Measurements from ENCODE around the gene GNB5. TPM values are rescaled to one million over a fixed set of nuclear protein-coding genes. Genes with fewer than 3 reads are reported as not detected.
"Not testable (repeated sequence)": the region's sequence is repeated elsewhere in the genome, so short reads cannot be mapped to it uniquely, and the experiment has no call there.

GNB5 gene
- total RNA-seq, 1 experiment from 2014 or later: 26.0 TPM

DNA sequence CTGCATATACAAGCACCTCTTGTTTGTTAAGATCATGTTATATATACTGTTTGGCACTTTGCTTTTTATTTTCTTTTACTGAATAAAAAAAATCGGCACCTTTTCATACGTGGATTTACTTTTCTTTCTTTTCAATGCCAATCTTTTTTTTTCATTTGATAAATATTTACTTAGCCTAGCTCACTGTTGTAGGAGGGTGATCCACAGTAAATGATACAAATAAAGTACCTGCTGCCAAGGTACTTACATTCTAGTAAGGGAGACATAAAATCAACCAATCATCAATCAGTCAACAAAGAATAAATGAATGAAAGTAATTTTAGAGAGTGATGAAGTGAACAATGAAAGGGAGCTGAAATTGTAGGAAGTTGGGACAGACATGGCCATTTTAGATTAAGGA lies 18.3 kb downstream of the GNB5 start:
- POLR2A ChIA-PET (ENCODE audit: unreplicated experiment): no interaction called here

DNA sequence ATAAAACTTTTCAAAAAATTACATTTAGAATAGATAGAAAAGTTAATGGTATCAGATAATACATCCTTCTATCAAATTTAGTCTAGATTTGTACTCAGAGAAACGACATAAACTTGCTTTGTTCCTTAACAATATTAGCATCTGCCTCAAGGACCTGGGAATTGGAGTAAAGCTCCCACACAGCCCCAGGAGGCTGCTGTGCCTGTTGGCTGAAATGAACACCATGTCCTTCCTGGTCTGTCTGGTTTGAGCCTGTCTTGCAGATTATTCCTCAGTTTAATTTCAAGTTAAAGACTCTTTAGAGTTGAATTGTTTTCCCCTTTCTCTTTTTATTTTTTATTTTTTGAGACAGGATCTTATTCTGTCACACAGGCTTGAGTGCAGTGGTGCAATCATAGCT lies 19.4 kb downstream of the GNB5 start:
- no peaks in the 10 kb centered on the region for H3F3A ChIP-seq (ENCODE audit: insufficient read depth, low read depth)
- no peak overlapping the region for H2AFZ ChIP-seq
- H3K27ac ChIP-seq: no peak overlapping the region
- no peaks in the 10 kb centered on the region for H4K20me1 ChIP-seq (ENCODE audit: insufficient read depth)
- ChIA-PET CTCF (no interaction called here), POLR2A (ENCODE audit: unreplicated experiment) (no interaction called here)
- no peaks in the 10 kb centered on the region for H3K9me3 ChIP-seq (ENCODE audit: insufficient read depth, low read depth)
- H3K79me2 ChIP-seq (ENCODE audit: low read depth): no peaks in the 10 kb centered on the region
- intact Hi-C loops (cut with micrococcal nuclease; ENCODE audit: unreplicated experiment): no loop called here
- H3K4me2 ChIP-seq: no peak overlapping the region
- TF ChIP-seq, protein P1, sequence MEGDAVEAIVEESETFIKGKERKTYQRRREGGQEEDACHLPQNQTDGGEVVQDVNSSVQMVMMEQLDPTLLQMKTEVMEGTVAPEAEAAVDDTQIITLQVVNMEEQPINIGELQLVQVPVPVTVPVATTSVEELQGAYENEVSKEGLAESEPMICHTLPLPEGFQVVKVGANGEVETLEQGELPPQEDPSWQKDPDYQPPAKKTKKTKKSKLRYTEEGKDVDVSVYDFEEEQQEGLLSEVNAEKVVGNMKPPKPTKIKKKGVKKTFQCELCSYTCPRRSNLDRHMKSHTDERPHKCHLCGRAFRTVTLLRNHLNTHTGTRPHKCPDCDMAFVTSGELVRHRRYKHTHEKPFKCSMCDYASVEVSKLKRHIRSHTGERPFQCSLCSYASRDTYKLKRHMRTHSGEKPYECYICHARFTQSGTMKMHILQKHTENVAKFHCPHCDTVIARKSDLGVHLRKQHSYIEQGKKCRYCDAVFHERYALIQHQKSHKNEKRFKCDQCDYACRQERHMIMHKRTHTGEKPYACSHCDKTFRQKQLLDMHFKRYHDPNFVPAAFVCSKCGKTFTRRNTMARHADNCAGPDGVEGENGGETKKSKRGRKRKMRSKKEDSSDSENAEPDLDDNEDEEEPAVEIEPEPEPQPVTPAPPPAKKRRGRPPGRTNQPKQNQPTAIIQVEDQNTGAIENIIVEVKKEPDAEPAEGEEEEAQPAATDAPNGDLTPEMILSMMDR (conservative IDR thresholded peaks at IDR 0.05): no peak
- TF ChIP-seq EZH2 (IDR thresholded peaks at IDR 0.05; ENCODE audit: low read depth): no peak
- H3K27me3 ChIP-seq (ENCODE audit: insufficient read depth, low read depth): no peaks in the 10 kb centered on the region
- H3K36me3 ChIP-seq (ENCODE audit: low read depth): no peaks in the 10 kb centered on the region
- no peak for DNase-seq
- H3K4me1 ChIP-seq (replicated peaks; ENCODE audit: insufficient read depth): no peaks in the 10 kb centered on the region
- BruUV-seq (replicated peaks): no TSS peak
- no peaks in the 10 kb centered on the region for H3K9me2 ChIP-seq (ENCODE audit: insufficient read depth)
- H3K4me3 ChIP-seq: no peak overlapping the region

More for the DNA sequence above, 18.3 kb downstream of the GNB5 start:
- no peak overlapping the region for H3K27ac ChIP-seq
- intact Hi-C loops (cut with micrococcal nuclease; ENCODE audit: unreplicated experiment): no loop called here
- H3K4me3 ChIP-seq: no peak overlapping the region
- no peaks in the 10 kb centered on the region for H3K36me3 ChIP-seq (ENCODE audit: low read depth)
- TF ChIP-seq EZH2 (IDR thresholded peaks at IDR 0.05; ENCODE audit: low read depth): no peak
- TF ChIP-seq, protein P1 (conservative IDR thresholded peaks at IDR 0.05): no peak
- DNase-seq: no peak
- H4K20me1 ChIP-seq (ENCODE audit: insufficient read depth): no peaks in the 10 kb centered on the region
- H3F3A ChIP-seq (ENCODE audit: insufficient read depth, low read depth): no peaks in the 10 kb centered on the region
- no peak overlapping the region for H3K4me2 ChIP-seq
- H2AFZ ChIP-seq: no peak overlapping the region
- no peaks in the 10 kb centered on the region for H3K27me3 ChIP-seq (ENCODE audit: insufficient read depth, low read depth)
- no peaks in the 10 kb centered on the region for H3K4me1 ChIP-seq (replicated peaks; ENCODE audit: insufficient read depth)
- H3K9me2 ChIP-seq (ENCODE audit: insufficient read depth): no peaks in the 10 kb centered on the region
- CTCF ChIA-PET: interaction anchor here (0.7 kb wide), 1 partner anchor 8 kb away, joined by 3 read pairs; no protein-coding TSS in a partner anchor
- H3K79me2 ChIP-seq (ENCODE audit: low read depth): no peaks in the 10 kb centered on the region
- BruUV-seq (replicated peaks): no TSS peak
- H3K9me3 ChIP-seq (ENCODE audit: insufficient read depth, low read depth): no peaks in the 10 kb centered on the region

DNA sequence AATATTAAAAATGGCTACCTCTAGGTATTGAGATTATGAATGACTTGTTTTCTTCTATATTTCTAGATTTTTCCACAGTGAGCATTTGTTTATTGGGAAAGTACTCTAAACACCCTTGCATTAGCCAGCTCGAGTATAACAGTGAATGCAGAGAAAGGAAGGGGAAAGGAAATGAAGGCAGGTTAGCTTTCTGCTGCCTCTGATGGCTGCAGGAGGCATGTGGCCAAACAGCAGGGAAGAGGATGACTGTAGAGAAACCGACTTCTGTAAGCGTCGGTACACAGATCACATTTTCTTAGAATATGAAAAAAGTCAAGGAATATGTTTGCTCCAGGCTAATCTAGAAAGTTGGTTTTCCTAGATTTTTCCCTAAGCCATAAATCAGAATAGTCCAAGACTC lies 19.8 kb downstream of the GNB5 start:
- ChIA-PET CTCF (no interaction called here), POLR2A (ENCODE audit: unreplicated experiment) (interaction anchor here (0.6 kb wide), 1 partner anchor 391 kb away, joined by 3 read pairs; no protein-coding TSS in a partner anchor)
- intact Hi-C loops (cut with micrococcal nuclease; ENCODE audit: unreplicated experiment): no loop called here

DNA sequence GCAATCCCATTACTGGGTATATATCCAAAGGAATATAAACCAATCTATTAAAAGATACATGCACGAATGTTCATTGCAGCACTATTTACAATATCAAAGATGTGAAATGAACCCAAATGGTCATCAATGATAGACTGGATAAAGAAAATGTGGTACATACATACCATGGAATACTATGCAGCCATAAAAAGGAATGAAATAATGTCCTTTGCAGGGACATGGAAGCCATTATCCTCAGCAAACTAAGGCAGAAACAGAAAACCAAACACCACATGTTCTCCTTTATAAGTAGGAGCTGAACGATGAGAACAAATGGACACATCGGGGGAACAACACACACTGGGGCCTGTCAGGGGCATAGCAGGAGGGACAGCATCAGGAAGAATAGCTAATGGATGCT lies 21.0 kb downstream of the GNB5 start:
- DNase-seq; H3K9me2 ChIP-seq (ENCODE audit: insufficient read depth); H3K4me1 ChIP-seq (replicated peaks; ENCODE audit: insufficient read depth); H3K4me2 ChIP-seq; H4K20me1 ChIP-seq (ENCODE audit: insufficient read depth); H3K9me3 ChIP-seq (ENCODE audit: insufficient read depth, low read depth); H2AFZ ChIP-seq; BruUV-seq (replicated peaks); POLR2A ChIA-PET (ENCODE audit: unreplicated experiment); CTCF ChIA-PET; H3K4me3 ChIP-seq; H3K79me2 ChIP-seq (ENCODE audit: low read depth); intact Hi-C loops (cut with micrococcal nuclease; ENCODE audit: unreplicated experiment); H3K36me3 ChIP-seq (ENCODE audit: low read depth); H3K27ac ChIP-seq; H3F3A ChIP-seq (ENCODE audit: insufficient read depth, low read depth); H3K27me3 ChIP-seq (ENCODE audit: insufficient read depth, low read depth): not testable (repeated sequence)

More for the DNA sequence above, 19.8 kb downstream of the GNB5 start:
- H3K27ac ChIP-seq: no peak overlapping the region
- TF ChIP-seq EZH2 (IDR thresholded peaks at IDR 0.05; ENCODE audit: low read depth): no peak
- TF ChIP-seq, protein P1 (conservative IDR thresholded peaks at IDR 0.05): no peak
- no peaks in the 10 kb centered on the region for H3K9me2 ChIP-seq (ENCODE audit: insufficient read depth)
- no peaks in the 10 kb centered on the region for H3K9me3 ChIP-seq (ENCODE audit: insufficient read depth, low read depth)
- no peaks in the 10 kb centered on the region for H3F3A ChIP-seq (ENCODE audit: insufficient read depth, low read depth)
- H2AFZ ChIP-seq: no peak overlapping the region
- H3K36me3 ChIP-seq (ENCODE audit: low read depth): no peaks in the 10 kb centered on the region
- no peak for DNase-seq
- BruUV-seq (replicated peaks): no TSS peak
- H3K79me2 ChIP-seq (ENCODE audit: low read depth): no peaks in the 10 kb centered on the region
- no peaks in the 10 kb centered on the region for H4K20me1 ChIP-seq (ENCODE audit: insufficient read depth)
- H3K4me1 ChIP-seq (replicated peaks; ENCODE audit: insufficient read depth): no peaks in the 10 kb centered on the region
- no peak overlapping the region for H3K4me3 ChIP-seq
- no peak overlapping the region for H3K4me2 ChIP-seq
- no peaks in the 10 kb centered on the region for H3K27me3 ChIP-seq (ENCODE audit: insufficient read depth, low read depth)

DNA sequence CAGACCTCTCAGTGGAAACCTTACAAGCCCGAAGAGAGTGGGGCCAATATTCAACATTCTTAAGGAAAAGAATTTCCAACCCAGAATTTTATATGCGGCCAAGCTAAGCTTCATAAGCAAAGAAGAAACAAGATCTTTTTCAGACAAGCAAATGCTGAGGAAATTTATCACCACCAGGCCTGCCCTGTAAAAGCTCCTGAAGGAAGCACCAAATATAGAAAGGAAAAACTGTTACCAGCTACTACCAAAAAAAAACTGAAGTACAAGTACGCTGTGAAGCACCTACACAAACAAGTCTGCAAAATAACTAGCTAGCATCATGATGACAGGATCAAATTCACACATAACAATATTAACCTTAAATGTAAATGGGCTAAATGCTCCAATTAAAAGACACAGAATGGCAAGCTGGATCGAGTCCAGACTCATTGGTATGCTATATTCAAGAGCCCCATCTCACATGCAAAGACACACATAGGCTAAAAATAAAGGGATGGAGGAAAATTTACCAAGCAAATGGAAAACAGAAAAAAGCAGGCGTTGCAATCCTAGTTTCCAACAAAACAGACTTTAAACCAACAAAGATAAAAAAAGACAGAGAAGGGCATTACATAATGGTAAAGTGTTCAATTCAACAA lies 25.6 kb downstream of the GNB5 start:
- BruUV-seq (replicated peaks); DNase-seq; H3K4me2 ChIP-seq; H3F3A ChIP-seq (ENCODE audit: insufficient read depth, low read depth); POLR2A ChIA-PET (ENCODE audit: unreplicated experiment); H3K79me2 ChIP-seq (ENCODE audit: low read depth); H3K27me3 ChIP-seq (ENCODE audit: insufficient read depth, low read depth); H2AFZ ChIP-seq; H3K36me3 ChIP-seq (ENCODE audit: low read depth); H3K9me3 ChIP-seq (ENCODE audit: insufficient read depth, low read depth); H4K20me1 ChIP-seq (ENCODE audit: insufficient read depth); intact Hi-C loops (cut with micrococcal nuclease; ENCODE audit: unreplicated experiment); H3K4me1 ChIP-seq (replicated peaks; ENCODE audit: insufficient read depth); H3K4me3 ChIP-seq; H3K9me2 ChIP-seq (ENCODE audit: insufficient read depth); H3K27ac ChIP-seq: not testable (repeated sequence)
- CTCF ChIA-PET: interaction anchor here (0.6 kb wide), 1 partner anchor 8 kb away, joined by 3 read pairs; no protein-coding TSS in a partner anchor
